AG09309 (cell line): ENCODE data around the gene CTNNBL1.

Experiments used
- DNase-seq: peaks from one replicate; pipeline ENCODE4 v3.0.0-alpha.2; 2010; ENCODE audit warnings: low read depth
- H3K4me3 ChIP-seq: 2 replicates; pipeline ENCODE4 v1.5.1; 2011; ENCODE audit warnings: mild to moderate bottlenecking, low read depth, low read length, moderate library complexity; ENCODE audit not compliant: control insufficient read depth
- TF ChIP-seq, protein P1 (sequence below): IDR thresholded peaks from 2 replicates; pipeline ENCODE4 v1.5.1; 2011; ENCODE audit warnings: mild to moderate bottlenecking, low read depth, low read length, inconsistent platforms; ENCODE audit not compliant: insufficient read depth, control insufficient read depth; ENCODE audit errors: missing control alignments

Gene CTNNBL1

GRCh38 chr20:37759761-37760209 lies 66.0 kb downstream of the CTNNBL1 start:
- no peak for DNase-seq
- no peak overlapping the region for H3K4me3 ChIP-seq
- TF ChIP-seq, protein P1, sequence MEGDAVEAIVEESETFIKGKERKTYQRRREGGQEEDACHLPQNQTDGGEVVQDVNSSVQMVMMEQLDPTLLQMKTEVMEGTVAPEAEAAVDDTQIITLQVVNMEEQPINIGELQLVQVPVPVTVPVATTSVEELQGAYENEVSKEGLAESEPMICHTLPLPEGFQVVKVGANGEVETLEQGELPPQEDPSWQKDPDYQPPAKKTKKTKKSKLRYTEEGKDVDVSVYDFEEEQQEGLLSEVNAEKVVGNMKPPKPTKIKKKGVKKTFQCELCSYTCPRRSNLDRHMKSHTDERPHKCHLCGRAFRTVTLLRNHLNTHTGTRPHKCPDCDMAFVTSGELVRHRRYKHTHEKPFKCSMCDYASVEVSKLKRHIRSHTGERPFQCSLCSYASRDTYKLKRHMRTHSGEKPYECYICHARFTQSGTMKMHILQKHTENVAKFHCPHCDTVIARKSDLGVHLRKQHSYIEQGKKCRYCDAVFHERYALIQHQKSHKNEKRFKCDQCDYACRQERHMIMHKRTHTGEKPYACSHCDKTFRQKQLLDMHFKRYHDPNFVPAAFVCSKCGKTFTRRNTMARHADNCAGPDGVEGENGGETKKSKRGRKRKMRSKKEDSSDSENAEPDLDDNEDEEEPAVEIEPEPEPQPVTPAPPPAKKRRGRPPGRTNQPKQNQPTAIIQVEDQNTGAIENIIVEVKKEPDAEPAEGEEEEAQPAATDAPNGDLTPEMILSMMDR, result no peak

DNA sequence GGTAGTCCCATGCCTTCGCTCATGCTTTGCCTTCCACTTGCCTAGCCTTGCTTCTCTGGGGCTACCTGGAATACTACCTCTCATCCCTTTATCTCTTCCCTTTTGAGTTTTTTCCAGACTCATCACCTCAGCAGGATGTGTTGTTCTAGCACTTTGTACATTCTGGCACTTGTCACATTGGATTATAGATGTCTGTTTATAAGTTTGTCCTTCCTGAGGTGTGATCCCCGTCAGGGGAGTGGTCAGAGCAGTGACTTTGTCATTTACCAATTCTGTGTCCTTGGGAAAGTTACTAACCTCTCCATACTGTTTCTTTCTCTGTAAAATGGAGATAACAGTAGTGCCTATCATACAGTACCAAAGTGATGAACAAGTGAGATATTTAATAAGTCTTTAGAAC lies 66.5 kb downstream of the CTNNBL1 start:
- no peak overlapping the region for H3K4me3 ChIP-seq
- DNase-seq, result no peak
- TF ChIP-seq, protein P1, result no peak

DNA sequence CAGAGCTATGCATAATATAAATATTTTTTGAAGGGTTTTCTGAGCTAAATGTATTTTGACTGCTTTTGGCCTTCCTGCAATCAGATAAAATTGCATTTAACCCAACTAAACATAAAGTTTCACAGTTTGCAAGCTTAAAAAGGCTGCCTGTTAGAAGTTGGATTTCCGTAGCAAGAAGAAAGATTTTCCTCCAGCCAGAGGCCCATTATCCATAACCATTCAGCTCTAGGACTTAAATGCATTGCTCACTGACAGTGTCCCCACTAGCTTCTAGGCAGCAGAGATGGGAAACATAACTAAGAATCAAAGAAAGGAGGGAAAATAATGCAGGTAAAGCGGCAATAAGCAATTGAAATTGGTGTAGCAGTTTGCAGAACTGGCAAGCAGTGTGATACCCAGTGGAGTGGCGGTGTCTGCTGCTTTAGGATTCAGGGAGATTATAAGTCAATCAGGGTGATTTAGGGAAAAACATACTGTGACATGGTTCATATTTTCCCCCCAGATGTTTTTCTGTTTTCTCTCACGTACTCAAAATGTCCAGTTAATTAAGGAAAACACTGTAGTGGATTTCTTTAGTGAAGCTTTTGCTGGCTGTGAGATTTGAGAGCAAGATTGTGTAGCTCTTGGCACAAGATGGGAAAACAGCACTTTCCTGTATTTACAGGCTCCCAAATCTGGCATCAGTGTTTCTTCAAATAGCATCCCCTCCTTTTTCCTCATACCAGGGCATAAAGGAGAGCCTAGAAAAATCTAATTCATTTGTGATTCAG lies 69.1 kb downstream of the CTNNBL1 start:
- H3K4me3 ChIP-seq, result no peak overlapping the region
- TF ChIP-seq, protein P1, result no peak
- no peak for DNase-seq

DNA sequence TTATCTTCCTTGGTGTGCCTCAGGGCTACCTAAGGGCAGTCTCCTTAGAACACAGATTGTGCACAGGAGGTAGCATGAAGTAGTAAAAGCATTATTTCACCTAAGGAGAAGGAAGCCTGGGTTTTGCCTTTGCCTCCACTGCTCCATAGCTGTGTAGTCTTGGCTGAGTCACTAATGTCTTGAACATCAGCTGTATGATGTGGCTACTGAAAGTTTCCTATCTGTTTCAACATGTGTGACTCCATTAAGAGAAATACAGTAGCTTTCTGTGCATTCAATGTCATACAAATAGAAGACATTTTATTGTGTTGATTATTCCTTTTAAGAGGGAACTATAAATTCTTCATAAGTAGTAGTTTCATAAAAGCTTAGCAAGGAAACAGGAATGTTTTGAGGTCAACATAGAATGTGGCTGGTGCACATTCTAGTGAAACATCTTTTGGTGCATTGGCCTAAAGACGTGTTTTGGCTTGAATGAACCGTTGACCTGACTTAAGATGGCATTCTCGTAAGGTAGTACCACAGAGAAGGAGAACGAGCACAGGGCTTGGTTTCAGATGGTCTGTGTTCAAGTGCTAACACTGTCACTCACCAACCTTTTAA lies 70.6 kb downstream of the CTNNBL1 start:
- DNase-seq, result no peak

GRCh38 chr20:37770908-37771307 lies 77.1 kb downstream of the CTNNBL1 start:
- TF ChIP-seq, protein P1, result no peak
- H3K4me3 ChIP-seq, result no peak overlapping the region

More for the DNA sequence above, 70.6 kb downstream of the CTNNBL1 start:
- no peak overlapping the region for H3K4me3 ChIP-seq
- TF ChIP-seq, protein P1, result no peak

GRCh38 chr20:37773291-37773826 lies 79.5 kb downstream of the CTNNBL1 start:
- no peak for DNase-seq
- TF ChIP-seq, protein P1, result no peak
- no peak overlapping the region for H3K4me3 ChIP-seq

More at GRCh38 chr20:37770908-37771307, 77.1 kb downstream of the CTNNBL1 start:
- DNase-seq, result no peak
